Measurements from ENCODE around the gene TMEM223.

TMEM223 gene

DNA sequence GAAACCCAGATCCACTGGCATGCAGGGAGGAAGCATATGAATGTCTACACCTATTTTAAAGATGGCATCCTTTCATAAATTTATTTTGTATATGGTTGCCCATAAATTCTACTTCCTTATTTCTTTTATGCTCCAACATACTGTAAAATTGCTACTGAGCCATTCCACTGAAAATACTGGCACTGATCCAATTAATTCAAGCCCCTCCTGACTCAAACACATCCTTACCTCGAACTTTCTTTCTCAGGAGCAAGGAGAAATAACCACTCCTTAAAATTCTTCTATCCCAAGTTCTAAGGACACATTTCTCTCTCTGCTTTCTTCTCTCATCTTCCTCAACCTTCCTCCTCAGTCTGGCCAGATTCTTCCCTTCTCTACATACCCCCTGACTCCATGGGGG, 18.9 kb upstream of the TMEM223 start:
- no peak overlapping the region for H3K4me3 ChIP-seq (ENCODE audit: low read length)
- TF ChIP-seq ZNF274 (IDR thresholded peaks at IDR 0.05; ENCODE audit: low read depth, low read length), result no peak

DNA sequence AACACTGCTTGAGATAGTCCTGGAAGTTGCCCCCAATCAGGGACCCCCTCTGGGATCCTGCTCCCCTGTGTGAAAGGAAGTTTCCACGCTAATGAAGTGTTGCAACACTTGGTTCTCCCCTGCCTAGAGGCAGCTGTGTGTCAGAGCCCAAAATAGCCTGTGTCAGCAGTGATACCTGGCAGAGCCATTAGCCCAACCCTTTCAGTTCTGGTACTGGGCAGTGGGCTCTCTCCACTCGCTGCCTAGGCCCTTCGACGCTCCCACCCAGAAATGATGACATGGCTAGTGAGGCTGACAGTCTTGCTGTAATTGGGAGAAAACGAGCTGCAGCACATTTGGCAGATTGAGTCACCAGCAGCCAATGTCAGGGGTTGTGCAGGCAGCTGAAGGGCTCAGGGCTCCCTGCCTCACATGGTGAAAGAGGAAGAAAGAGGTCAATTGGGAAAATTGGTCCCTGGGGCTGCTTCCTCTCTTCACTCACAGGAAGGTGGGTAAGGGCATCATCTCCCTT, 14.9 kb upstream of the TMEM223 start:
- H3K4me3 ChIP-seq (ENCODE audit: low read length), result no peak overlapping the region; the same call in 1 of the 2 replicates
- TF ChIP-seq ZNF274 (IDR thresholded peaks at IDR 0.05; ENCODE audit: low read depth, low read length), result no peak

DNA sequence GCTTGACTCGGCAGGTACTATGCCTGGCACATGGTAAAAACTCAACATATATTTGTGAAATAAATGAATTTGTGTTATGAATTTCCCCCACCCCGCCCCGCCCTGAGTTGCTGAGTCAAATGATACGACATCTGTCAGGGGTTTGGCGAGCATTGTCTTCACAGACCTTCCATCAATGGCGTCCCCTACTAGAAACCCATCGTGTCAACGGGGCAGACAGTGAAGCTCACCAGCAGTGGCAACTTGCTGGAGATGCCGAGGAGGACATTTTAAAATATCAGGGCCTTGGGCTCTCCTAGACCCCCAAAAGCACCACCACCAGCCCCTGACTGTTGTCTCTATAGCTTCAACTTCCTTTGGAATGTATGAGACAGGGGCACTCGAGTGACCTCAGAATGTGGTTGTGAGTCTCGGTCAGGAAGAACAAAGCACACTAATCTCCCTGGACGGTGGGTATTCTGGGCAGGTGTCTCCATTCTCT, 14.2 kb upstream of the TMEM223 start:
- TF ChIP-seq ZNF274 (IDR thresholded peaks at IDR 0.05; ENCODE audit: low read depth, low read length), result no peak
- H3K4me3 ChIP-seq (ENCODE audit: low read length), result peak overlapping the region; percentile 77

DNA sequence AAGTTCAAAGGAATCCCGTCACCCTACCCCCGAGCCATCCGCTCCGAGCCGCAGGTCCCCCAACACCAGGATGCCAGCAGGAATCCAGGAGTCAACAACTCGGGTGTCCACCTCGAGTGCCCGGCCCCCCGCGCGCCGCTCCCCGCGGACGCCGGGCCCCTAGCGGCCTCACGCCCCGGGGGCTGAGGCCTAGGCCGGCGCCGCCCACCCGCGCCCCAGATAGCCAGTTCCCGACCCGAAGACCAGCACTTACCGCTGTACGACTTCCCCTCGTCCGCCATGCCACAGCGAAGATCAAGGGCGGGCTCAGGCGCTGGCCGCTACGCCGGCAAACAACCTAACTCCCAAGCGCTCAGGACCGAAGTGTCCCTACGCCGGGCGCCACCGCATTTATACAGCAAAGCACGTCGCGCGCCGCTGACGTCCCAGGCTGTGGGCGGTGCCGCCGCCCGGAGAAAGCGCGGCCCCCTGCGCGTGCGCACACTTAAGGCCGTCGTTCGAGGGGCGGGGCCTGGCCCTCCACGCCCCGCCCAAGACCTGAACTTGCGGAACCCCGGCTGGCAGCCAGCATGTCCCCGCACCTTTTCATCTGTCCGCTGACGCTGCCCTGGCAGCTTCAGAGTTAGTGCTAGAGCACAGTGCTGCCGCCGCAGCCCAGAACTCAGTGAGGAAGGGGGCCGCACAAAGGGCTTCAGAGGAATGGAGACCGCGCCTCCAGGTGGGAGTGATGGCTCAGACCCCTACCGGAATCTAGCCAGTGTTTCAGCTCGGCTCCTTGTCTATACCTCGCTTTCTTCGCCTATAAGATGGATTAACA, 13.5 kb upstream of the TMEM223 start, which contains the start of gene NXF1:
Gene NXF1, minus strand, starts transcription at position 365 of the 817 bp plus-strand sequence. Its CDS starts 84 bp downstream, at position 281.
- no peak for TF ChIP-seq ZNF274 (IDR thresholded peaks at IDR 0.05; ENCODE audit: low read depth, low read length)
- peak within 1 kb of the TSS; percentile 94 for H3K4me3 ChIP-seq (ENCODE audit: low read length)

DNA sequence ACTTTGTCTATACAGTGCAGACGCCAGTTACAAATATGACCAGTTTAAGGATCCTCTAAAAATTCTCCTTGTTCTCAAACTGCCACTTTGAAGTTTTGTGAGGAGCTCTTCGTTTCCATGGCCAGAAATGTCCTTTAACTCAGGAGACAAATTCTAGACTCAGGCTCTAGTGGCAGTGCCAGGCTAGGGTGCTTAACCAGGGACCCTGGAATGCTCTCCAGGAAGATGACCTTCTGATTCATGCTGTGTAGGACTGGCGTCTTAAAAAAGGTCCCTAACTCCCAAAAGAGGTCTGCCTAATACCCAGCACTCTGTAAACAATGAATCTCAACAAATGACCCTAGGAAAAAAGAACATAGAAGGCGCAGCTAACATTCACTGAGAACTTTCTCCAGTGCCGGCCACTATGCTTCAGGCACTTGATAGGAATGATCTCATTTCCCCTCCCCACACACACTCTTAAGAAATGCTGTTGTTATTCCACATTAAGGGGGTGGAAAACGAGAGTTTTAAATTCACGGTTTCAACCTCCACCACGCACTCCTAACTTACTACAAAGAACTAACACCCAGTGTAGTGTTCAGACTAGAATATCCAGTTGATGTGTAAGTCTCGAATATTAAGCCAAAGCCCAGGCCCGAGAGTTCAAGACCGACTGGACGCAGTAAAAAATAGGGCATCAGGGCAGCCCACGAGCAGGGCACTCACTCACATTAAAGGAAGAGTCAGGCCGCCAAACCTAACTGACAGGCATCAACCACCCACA, 12.7 kb upstream of the TMEM223 start:
- peak overlapping the region; percentile 94 for H3K4me3 ChIP-seq (ENCODE audit: low read length)
- no peak for TF ChIP-seq ZNF274 (IDR thresholded peaks at IDR 0.05; ENCODE audit: low read depth, low read length)

GRCh38 chr11:62801071-62801470, 9.3 kb upstream of the TMEM223 start:
- no peak overlapping the region for H3K4me3 ChIP-seq (ENCODE audit: low read length)
- no peak for TF ChIP-seq ZNF274 (IDR thresholded peaks at IDR 0.05; ENCODE audit: low read depth, low read length)

GRCh38 chr11:62799486-62799885, 7.7 kb upstream of the TMEM223 start:
- H3K4me3 ChIP-seq (ENCODE audit: low read length), result no peak overlapping the region
- TF ChIP-seq ZNF274 (IDR thresholded peaks at IDR 0.05; ENCODE audit: low read depth, low read length), result no peak

- no peak overlapping the region for H3K4me3 ChIP-seq (ENCODE audit: low read length)
- TF ChIP-seq ZNF274 (IDR thresholded peaks at IDR 0.05; ENCODE audit: low read depth, low read length), result no peak
These were observed 4.5 kb upstream of the TMEM223 start for GRCh38 chr11:62796281-62796680.

DNA sequence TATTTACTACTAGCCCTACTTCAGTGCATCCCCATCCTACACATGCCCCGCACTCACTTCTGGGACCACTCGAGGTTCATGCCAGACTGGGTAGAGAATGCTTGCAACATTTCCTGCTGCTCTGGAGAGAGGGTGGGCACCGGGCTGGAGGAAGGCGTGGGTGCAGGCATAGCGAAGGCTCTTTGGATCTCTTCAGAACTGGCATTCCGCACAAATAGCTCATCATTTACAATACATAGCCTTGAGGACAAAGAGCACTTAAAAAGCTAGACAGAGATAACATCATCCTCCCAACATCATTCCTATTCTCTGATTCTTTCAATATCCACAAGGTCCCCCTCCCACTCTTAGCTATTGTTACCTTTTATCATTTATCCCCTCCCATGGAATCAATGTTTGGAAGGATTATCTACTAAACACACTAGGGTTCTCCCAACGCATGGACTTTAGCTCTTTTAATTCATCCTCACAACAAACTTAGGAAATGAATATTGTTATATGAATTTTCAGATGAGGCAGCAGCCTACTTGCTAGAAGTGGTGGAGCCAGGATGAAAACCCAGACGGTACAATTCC, 2.5 kb upstream of the TMEM223 start:
- H3K4me3 ChIP-seq (ENCODE audit: low read length), result no peak overlapping the region
- no peak for TF ChIP-seq ZNF274 (IDR thresholded peaks at IDR 0.05; ENCODE audit: low read depth, low read length)

DNA sequence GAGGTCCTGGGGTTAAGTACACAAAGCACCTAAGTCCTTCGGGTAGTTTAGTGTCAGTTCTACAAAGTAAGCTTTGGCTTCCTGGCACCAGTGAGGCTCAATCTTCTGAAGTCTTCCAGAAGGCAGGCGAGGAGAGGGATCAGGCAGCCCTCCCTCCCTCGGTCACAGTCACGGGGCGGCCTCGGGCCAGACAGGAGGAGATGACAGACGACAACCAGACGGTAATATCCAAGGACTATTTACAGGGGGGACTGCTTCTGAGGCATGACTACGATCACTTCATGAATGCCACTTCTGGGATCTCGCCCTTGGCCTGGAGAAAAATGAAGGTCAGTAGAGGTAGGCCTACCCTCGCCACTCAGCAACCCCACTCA, 383 bp upstream of the TMEM223 start:
- H3K4me3 ChIP-seq (ENCODE audit: low read length), result no peak overlapping the region
- no peak for TF ChIP-seq ZNF274 (IDR thresholded peaks at IDR 0.05; ENCODE audit: low read depth, low read length)

DNA sequence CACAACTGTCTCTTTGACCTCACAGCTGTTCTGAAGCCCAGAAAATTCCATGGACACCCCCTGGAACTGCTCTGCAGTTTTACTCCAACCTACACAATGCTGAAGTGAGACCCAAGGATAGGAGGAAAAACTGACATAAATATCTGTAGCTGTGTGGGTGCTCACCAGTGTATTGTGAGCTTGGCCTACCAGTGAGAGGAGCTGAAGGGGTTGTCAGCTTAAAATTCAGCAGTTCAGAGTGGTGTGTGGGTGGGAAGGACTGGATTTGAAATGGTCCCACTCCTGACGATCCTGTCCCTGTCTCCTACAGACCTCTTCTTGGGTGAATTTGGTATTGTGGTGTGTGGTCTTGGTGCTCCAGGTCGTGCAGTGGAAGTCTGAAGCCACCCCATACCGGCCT, 2.2 kb downstream of the TMEM223 start:
- H3K4me3 ChIP-seq (ENCODE audit: low read length), result no peak overlapping the region
- no peak for TF ChIP-seq ZNF274 (IDR thresholded peaks at IDR 0.05; ENCODE audit: low read depth, low read length)

DNA sequence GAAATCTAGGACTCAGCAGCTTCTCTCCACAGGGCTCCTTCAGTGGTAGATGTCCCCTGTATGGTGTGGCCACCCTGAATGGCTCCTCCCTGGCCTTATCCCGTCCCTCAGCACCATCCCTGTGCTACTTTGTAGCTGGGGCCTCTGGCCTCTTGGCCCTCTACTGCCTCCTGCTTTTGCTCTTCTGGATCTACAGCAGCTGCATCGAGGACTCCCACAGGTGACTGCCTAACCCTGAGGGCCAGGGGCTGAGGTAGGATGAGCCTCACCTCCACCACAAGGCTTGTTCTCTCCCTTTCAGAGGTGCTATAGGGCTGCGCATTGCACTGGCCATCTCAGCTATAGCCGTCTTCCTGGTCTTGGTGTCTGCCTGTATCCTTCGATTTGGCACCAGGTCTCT, 2.8 kb downstream of the TMEM223 start:
- no peak overlapping the region for H3K4me3 ChIP-seq (ENCODE audit: low read length)
- TF ChIP-seq ZNF274 (IDR thresholded peaks at IDR 0.05; ENCODE audit: low read depth, low read length), result no peak

GRCh38 chr11:62787005-62787759, 4.6 kb downstream of the TMEM223 start, which contains the start of gene TMEM179B:
Gene TMEM179B, plus strand, starts transcription at chr11:62787402. Its CDS starts 30 bp downstream, at chr11:62787432.
- TF ChIP-seq ZNF274 (IDR thresholded peaks at IDR 0.05; ENCODE audit: low read depth, low read length), result no peak

More at GRCh38 chr11:62787005-62787759, 4.6 kb downstream of the TMEM223 start, which contains the start of gene TMEM179B:
- peak within 1 kb of the TSS; percentile 69 for H3K4me3 ChIP-seq (ENCODE audit: low read length)

All from GM08714 (cell line).